HG03378 (cell line): ENCODE results near the gene CPM.
A peak's percentile ranks its signal among the peaks of the same experiment; 100 is the strongest.
"Not testable (repeated sequence)": the region's sequence is repeated elsewhere in the genome, so short reads cannot be mapped to it uniquely, and the experiment has no call there.

Experiments used
- ATAC-seq: cut with Tn5 transposase; IDR thresholded peaks from one replicate; pipeline ENCODE4 v1.9.1; 2021; ENCODE audit warnings: mild to moderate bottlenecking, moderate library complexity; ENCODE audit not compliant: unreplicated experiment

The CPM gene

GRCh38 chr12:68809190-68810026 lies 123.6 kb downstream of the CPM start:
- no peak for ATAC-seq

GRCh38 chr12:68808388-68809189 lies 124.4 kb downstream of the CPM start:
- ATAC-seq, result peak; percentile 71

- peak; percentile 68 for ATAC-seq
Observed at GRCh38 chr12:68807576-68808387, 125.2 kb downstream of the CPM start, which contains the start of gene MDM2. TSS of gene MDM2 (plus strand) at chr12:68808177. CDS start at chr12:68808478, 301 bp downstream.

DNA sequence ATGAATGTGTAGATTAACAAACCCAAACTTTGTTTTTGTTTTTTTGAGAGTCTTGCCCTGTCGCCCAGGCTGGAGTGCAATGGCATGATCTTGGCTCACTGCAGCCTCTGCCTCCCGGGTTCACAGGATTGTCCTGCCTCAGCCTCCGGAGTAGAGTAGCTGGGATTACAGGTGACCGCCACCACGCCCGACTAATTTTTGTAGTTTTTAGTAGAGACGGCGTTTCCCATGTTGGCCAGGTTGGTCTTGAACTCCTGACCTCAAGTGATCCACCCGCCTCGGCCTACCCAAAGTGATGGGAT lies 125.7 kb downstream of the CPM start:
- not testable (repeated sequence) for ATAC-seq

DNA sequence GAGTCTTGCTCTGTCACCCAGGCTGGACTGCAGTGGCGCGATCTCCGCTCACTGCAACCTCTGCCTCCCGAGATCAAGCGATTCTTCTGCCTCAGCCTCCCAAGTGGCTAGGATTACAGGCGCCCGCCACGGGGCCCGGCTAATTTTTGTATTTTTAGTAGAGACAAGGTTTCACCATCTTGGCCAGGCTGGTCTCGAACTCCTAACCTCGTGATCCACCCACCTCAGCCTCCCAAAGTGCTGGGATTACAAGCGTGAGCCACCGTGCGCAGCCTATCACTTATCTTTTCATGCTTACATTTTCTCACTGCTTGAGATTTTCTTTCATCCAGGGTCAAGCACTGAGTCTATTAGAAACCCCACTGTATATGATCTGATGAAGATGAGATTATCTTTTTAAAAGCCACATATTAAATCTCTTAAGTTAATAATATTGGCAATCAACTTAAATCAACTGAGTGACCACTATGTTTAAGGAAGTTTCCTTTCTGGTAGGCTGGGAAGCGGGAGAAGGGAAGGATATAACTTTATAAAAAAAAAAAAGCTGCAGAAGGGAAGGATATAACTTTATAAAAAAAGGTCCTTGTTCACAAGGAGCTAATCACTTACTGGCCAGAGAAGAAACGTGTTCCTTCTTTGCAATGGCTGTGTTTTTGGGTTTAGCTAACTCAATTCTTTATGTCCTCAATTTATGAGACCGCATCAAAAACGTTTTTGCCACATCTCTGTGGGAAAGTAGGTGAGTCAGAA lies 126.3 kb downstream of the CPM start:
- no peak for ATAC-seq

GRCh38 chr12:68805592-68806120 lies 127.3 kb downstream of the CPM start:
- ATAC-seq, result no peak

DNA sequence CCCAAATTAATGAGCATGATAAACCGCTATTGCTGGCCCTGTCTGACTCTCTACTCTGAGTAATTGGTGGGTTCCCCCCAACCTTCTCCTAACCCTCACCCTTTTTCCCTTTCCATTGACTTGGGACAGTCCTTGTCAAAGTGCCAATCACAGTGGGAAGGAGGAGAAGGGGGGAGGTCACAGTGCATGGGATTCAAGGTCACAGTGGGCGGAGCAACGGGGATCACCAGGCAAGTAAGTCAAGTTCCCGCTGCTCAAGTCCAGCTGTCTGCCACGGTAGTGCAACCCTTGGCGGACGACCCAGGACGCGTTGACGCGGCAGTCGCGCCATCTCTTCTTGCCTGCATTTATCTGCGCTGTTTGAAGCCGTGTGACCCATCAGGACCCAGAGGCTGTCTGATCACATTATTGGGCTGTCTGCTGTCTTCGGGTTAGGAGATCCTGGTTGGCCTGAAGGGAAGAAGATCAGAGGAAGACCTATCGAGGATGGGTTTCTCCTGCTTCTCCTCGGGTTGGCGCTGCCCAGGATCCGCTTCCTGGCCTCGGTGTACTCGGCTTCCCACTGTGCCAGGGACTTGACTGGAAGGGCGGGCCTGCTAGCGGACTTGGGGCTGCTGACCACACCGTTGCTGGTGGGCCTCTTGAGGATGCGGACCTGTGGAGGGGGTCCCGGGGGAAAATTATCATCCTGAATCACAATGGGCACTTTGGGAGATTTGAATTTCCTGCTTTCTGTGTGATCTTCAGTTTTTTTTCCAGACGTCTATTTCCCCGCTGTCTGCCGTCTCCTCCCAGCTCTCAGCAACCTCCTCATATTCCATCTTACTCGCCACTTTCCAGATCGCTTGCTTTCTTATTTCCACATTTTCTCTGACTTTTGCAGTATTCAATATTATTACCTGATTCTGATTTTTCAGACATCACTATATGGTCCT lies 128.0 kb downstream of the CPM start:
- no peak for ATAC-seq

GRCh38 chr12:68803948-68804656 lies 128.9 kb downstream of the CPM start:
- ATAC-seq, result no peak

DNA sequence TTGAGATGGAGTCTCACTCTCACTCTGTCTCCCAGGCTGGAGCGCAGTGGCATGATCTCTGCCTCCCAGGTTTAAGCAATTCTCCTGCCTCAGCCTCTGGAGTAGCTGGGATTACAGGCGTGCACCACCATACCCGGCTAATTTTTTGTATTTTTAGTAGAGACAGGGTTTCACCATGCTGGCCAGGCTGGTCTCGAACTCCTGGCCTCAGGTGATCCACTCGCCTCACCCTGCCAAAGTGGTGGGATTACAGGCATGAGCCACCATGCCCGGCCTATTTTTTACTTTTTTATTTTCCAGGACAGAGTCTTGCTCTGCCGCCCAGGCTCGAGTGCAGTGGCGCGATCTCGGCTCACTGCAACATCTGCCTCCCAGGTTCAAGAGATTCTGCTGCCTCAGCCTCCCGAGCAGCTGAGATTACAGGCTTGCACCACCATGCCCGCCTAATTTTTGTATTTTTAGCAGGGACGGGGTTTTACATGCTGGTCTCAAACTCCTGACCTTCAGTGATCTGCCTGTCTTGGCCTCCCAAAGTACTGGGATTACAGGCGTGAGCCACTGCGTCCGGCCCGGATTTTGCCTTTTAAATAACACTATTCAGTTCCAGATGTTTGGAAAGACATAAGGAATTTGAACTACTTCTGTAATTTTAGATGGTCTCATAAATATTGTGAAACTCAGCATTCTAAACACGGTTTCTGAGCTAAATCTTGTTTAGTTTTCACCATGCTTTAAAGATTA lies 129.9 kb downstream of the CPM start:
- ATAC-seq, result not testable (repeated sequence)

- ATAC-seq, result not testable (repeated sequence)
Observed at GRCh38 chr12:68802372-68802745, 130.6 kb downstream of the CPM start.
